ENCODE measurements around the gene RBM27.
A peak's percentile ranks its signal among the peaks of the same experiment; 100 is the strongest.
"Not testable (repeated sequence)": the region's sequence is repeated elsewhere in the genome, so short reads cannot be mapped to it uniquely, and the experiment has no call there.

RBM27 gene

GRCh38 chr5:146203011-146203871 lies at the start of gene RBM27:
RBM27 (plus strand) TSS chr5:146203605; CDS start chr5:146203766, 161 bp downstream.
- peak within 1 kb of the TSS; percentile 92 for H3K4me3 ChIP-seq (ENCODE audit: low read depth, low read length)
- peak within 1 kb of the TSS; percentile 87 for H3K27ac ChIP-seq (ENCODE audit: low read depth, low read length)
- H3K27me3 ChIP-seq (ENCODE audit: insufficient read depth, low read length) = no peaks in the 10 kb centered on the region
- peaks cover 45% of the 10 kb centered on the region for H3K79me2 ChIP-seq (ENCODE audit: control insufficient read depth, insufficient read depth, low read length, unreplicated experiment)
- peaks cover 15% of the 10 kb centered on the region for H3K4me1 ChIP-seq (ENCODE audit: control insufficient read depth, insufficient read depth, low read length, unreplicated experiment)
- H2AFZ ChIP-seq (ENCODE audit: low read length, unreplicated experiment) = peak within 1 kb of the TSS; percentile 88
- H3K36me3 ChIP-seq (ENCODE audit: insufficient read depth, low read length) = no peaks in the 10 kb centered on the region

GRCh38 chr5:146158255-146158654 lies 45.1 kb upstream of the RBM27 start:
- peaks cover 53% of the 10 kb centered on the region for H3K36me3 ChIP-seq (ENCODE audit: insufficient read depth, low read length)
- no peaks in the 10 kb centered on the region for H3K27me3 ChIP-seq (ENCODE audit: insufficient read depth, low read length)
- no peak overlapping the region for H3K4me3 ChIP-seq (ENCODE audit: low read depth, low read length)
- no peak overlapping the region for H2AFZ ChIP-seq (ENCODE audit: low read length, unreplicated experiment)
- H3K79me2 ChIP-seq (ENCODE audit: control insufficient read depth, insufficient read depth, low read length, unreplicated experiment) = no peaks in the 10 kb centered on the region
- no peaks in the 10 kb centered on the region for H3K4me1 ChIP-seq (ENCODE audit: control insufficient read depth, insufficient read depth, low read length, unreplicated experiment)
- H3K27ac ChIP-seq (ENCODE audit: low read depth, low read length) = no peak overlapping the region

- Histone ChIP-seq H3K36me3 (ENCODE audit: insufficient read depth, low read length) (peaks cover 49% of the 10 kb centered on the region), H3K27me3 (ENCODE audit: insufficient read depth, low read length) (no peaks in the 10 kb centered on the region), H3K4me1 (ENCODE audit: control insufficient read depth, insufficient read depth, low read length, unreplicated experiment) (no peaks in the 10 kb centered on the region), H3K79me2 (ENCODE audit: control insufficient read depth, insufficient read depth, low read length, unreplicated experiment) (peaks cover 2% of the 10 kb centered on the region), H3K27ac (ENCODE audit: low read depth, low read length) (no peak overlapping the region), H3K4me3 (ENCODE audit: low read depth, low read length) (no peak overlapping the region), H2AFZ (ENCODE audit: low read length, unreplicated experiment) (no peak overlapping the region)
Observed at GRCh38 chr5:146164382-146164781, 39.0 kb upstream of the RBM27 start.

- Histone ChIP-seq H3K36me3 (ENCODE audit: insufficient read depth, low read length) (peaks cover 49% of the 10 kb centered on the region), H2AFZ (ENCODE audit: low read length, unreplicated experiment) (no peak overlapping the region), H3K4me3 (ENCODE audit: low read depth, low read length) (no peak overlapping the region), H3K79me2 (ENCODE audit: control insufficient read depth, insufficient read depth, low read length, unreplicated experiment) (peaks cover 2% of the 10 kb centered on the region), H3K27ac (ENCODE audit: low read depth, low read length) (no peak overlapping the region), H3K27me3 (ENCODE audit: insufficient read depth, low read length) (no peaks in the 10 kb centered on the region), H3K4me1 (ENCODE audit: control insufficient read depth, insufficient read depth, low read length, unreplicated experiment) (no peaks in the 10 kb centered on the region)
Observed at GRCh38 chr5:146165460-146165859, 37.9 kb upstream of the RBM27 start.

- Histone ChIP-seq H2AFZ (ENCODE audit: low read length, unreplicated experiment) (no peak overlapping the region), H3K36me3 (ENCODE audit: insufficient read depth, low read length) (peaks cover 50% of the 10 kb centered on the region), H3K27ac (ENCODE audit: low read depth, low read length) (no peak overlapping the region), H3K79me2 (ENCODE audit: control insufficient read depth, insufficient read depth, low read length, unreplicated experiment) (peaks cover 2% of the 10 kb centered on the region), H3K27me3 (ENCODE audit: insufficient read depth, low read length) (no peaks in the 10 kb centered on the region), H3K4me3 (ENCODE audit: low read depth, low read length) (no peak overlapping the region), H3K4me1 (ENCODE audit: control insufficient read depth, insufficient read depth, low read length, unreplicated experiment) (no peaks in the 10 kb centered on the region)
Observed at GRCh38 chr5:146165903-146166302, 37.5 kb upstream of the RBM27 start.

- H3K4me1 ChIP-seq (ENCODE audit: control insufficient read depth, insufficient read depth, low read length, unreplicated experiment) = no peaks in the 10 kb centered on the region
- H2AFZ ChIP-seq (ENCODE audit: low read length, unreplicated experiment) = no peak overlapping the region
- H3K27me3 ChIP-seq (ENCODE audit: insufficient read depth, low read length) = no peaks in the 10 kb centered on the region
- peaks cover 39% of the 10 kb centered on the region for H3K36me3 ChIP-seq (ENCODE audit: insufficient read depth, low read length)
- H3K27ac ChIP-seq (ENCODE audit: low read depth, low read length) = no peak overlapping the region
- H3K4me3 ChIP-seq (ENCODE audit: low read depth, low read length) = no peak overlapping the region
- H3K79me2 ChIP-seq (ENCODE audit: control insufficient read depth, insufficient read depth, low read length, unreplicated experiment) = peaks cover 2% of the 10 kb centered on the region
Observed at GRCh38 chr5:146169076-146169475, 34.3 kb upstream of the RBM27 start.

GRCh38 chr5:146173049-146173448 lies 30.4 kb upstream of the RBM27 start:
- not testable (repeated sequence) for H2AFZ ChIP-seq (ENCODE audit: low read length, unreplicated experiment); H3K27me3 ChIP-seq (ENCODE audit: insufficient read depth, low read length); H3K27ac ChIP-seq (ENCODE audit: low read depth, low read length); H3K4me3 ChIP-seq (ENCODE audit: low read depth, low read length); H3K4me1 ChIP-seq (ENCODE audit: control insufficient read depth, insufficient read depth, low read length, unreplicated experiment)
- H3K36me3 ChIP-seq (ENCODE audit: insufficient read depth, low read length) = peaks cover 20% of the 10 kb centered on the region
- peaks cover 13% of the 10 kb centered on the region for H3K79me2 ChIP-seq (ENCODE audit: control insufficient read depth, insufficient read depth, low read length, unreplicated experiment)

- Histone ChIP-seq H3K4me1 (ENCODE audit: control insufficient read depth, insufficient read depth, low read length, unreplicated experiment) (no peaks in the 10 kb centered on the region), H3K4me3 (ENCODE audit: low read depth, low read length) (no peak overlapping the region), H3K79me2 (ENCODE audit: control insufficient read depth, insufficient read depth, low read length, unreplicated experiment) (peaks cover 14% of the 10 kb centered on the region), H2AFZ (ENCODE audit: low read length, unreplicated experiment) (no peak overlapping the region), H3K27ac (ENCODE audit: low read depth, low read length) (no peak overlapping the region), H3K27me3 (ENCODE audit: insufficient read depth, low read length) (no peaks in the 10 kb centered on the region), H3K36me3 (ENCODE audit: insufficient read depth, low read length) (peaks cover 16% of the 10 kb centered on the region; the same call in 1 of the 2 replicates)
Observed at GRCh38 chr5:146173597-146173996, 29.8 kb upstream of the RBM27 start.

- peaks cover 4% of the 10 kb centered on the region for H3K4me1 ChIP-seq (ENCODE audit: control insufficient read depth, insufficient read depth, low read length, unreplicated experiment)
- no peaks in the 10 kb centered on the region for H3K27me3 ChIP-seq (ENCODE audit: insufficient read depth, low read length)
- no peak overlapping the region for H3K4me3 ChIP-seq (ENCODE audit: low read depth, low read length)
- peaks cover 45% of the 10 kb centered on the region for H3K79me2 ChIP-seq (ENCODE audit: control insufficient read depth, insufficient read depth, low read length, unreplicated experiment)
- no peak overlapping the region for H3K27ac ChIP-seq (ENCODE audit: low read depth, low read length)
- peaks cover 9% of the 10 kb centered on the region for H3K36me3 ChIP-seq (ENCODE audit: insufficient read depth, low read length)
- no peak overlapping the region for H2AFZ ChIP-seq (ENCODE audit: low read length, unreplicated experiment)
Observed at GRCh38 chr5:146176805-146177204, 26.6 kb upstream of the RBM27 start.

GRCh38 chr5:146179696-146180095 lies 23.7 kb upstream of the RBM27 start:
- H3K79me2 ChIP-seq (ENCODE audit: control insufficient read depth, insufficient read depth, low read length, unreplicated experiment) = peaks cover 52% of the 10 kb centered on the region
- H2AFZ ChIP-seq (ENCODE audit: low read length, unreplicated experiment) = no peak overlapping the region
- peaks cover 4% of the 10 kb centered on the region for H3K4me1 ChIP-seq (ENCODE audit: control insufficient read depth, insufficient read depth, low read length, unreplicated experiment)
- no peak overlapping the region for H3K27ac ChIP-seq (ENCODE audit: low read depth, low read length)
- no peak overlapping the region for H3K4me3 ChIP-seq (ENCODE audit: low read depth, low read length)
- H3K27me3 ChIP-seq (ENCODE audit: insufficient read depth, low read length) = no peaks in the 10 kb centered on the region
- peaks cover 9% of the 10 kb centered on the region for H3K36me3 ChIP-seq (ENCODE audit: insufficient read depth, low read length)

- not testable (repeated sequence) for H3K36me3 ChIP-seq (ENCODE audit: insufficient read depth, low read length); H3K27me3 ChIP-seq (ENCODE audit: insufficient read depth, low read length); H3K27ac ChIP-seq (ENCODE audit: low read depth, low read length)
- Histone ChIP-seq H2AFZ (ENCODE audit: low read length, unreplicated experiment) (peak overlapping the region; percentile 88), H3K4me1 (ENCODE audit: control insufficient read depth, insufficient read depth, low read length, unreplicated experiment) (peaks cover 16% of the 10 kb centered on the region), H3K4me3 (ENCODE audit: low read depth, low read length) (peak overlapping the region; percentile 87), H3K79me2 (ENCODE audit: control insufficient read depth, insufficient read depth, low read length, unreplicated experiment) (peaks cover 38% of the 10 kb centered on the region)
Observed at GRCh38 chr5:146183403-146183802, 20.0 kb upstream of the RBM27 start.
